Activated CD8-positive, alpha-beta memory T cell treated with anti-CD3 and anti-CD28 coated beads for 36 hours (primary cell): ENCODE data around the gene MLH1. TPM values are rescaled to one million over a fixed set of nuclear protein-coding genes. Genes with fewer than 3 reads are reported as not detected.
"Not testable (repeated sequence)": the region's sequence is repeated elsewhere in the genome, so short reads cannot be mapped to it uniquely, and the experiment has no call there.

ENCODE experiments used
- CTCF ChIA-PET: fragments of 350-600 bp; sonication (Branson Sonifier 250); formaldehyde crosslinking; loops from one replicate; lab custom pipeline; 2021; ENCODE audit warnings: antibody characterized with exemption; lab: Charles Lee
- POLR2A ChIA-PET: fragments of 350-600 bp; sonication (Branson Sonifier 250); formaldehyde crosslinking; loops from one replicate; lab custom pipeline; 2021; ENCODE audit warnings: antibody characterized with exemption; lab: Charles Lee
- total RNA-seq, 2 experiments: library from RNA; stranded (reverse); gene quantifications; one replicate each; pipeline ENCODE4 v1.2.3, GENCODE V29; 2021

Gene MLH1
- 10 to 100 TPM; 70.1 to 77.8 TPM for total RNA-seq

DNA sequence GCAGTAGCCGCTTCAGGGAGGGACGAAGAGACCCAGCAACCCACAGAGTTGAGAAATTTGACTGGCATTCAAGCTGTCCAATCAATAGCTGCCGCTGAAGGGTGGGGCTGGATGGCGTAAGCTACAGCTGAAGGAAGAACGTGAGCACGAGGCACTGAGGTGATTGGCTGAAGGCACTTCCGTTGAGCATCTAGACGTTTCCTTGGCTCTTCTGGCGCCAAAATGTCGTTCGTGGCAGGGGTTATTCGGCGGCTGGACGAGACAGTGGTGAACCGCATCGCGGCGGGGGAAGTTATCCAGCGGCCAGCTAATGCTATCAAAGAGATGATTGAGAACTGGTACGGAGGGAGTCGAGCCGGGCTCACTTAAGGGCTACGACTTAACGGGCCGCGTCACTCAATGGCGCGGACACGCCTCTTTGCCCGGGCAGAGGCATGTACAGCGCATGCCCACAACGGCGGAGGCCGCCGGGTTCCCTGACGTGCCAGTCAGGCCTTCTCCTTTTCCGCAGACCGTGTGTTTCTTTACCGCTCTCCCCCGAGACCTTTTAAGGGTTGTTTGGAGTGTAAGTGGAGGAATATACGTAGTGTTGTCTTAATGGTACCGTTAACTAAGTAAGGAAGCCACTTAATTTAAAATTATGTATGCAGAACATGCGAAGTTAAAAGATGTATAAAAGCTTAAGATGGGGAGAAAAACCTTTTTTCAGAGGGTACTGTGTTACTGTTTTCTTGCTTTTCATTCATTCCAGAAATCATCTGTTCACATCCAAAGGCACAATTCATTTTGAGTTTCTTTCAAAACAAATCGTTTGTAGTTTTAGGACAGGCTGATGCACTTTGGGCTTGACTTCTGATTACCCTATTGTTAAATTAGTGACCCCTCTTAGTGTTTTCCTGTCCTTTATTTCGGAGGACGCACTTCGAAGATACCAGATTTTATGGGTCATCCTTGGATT, at the start of gene MLH1:
MLH1 (plus strand) TSS at position 193 of the 958 bp plus-strand sequence; CDS start at position 223, 30 bp downstream.
- POLR2A ChIA-PET = interaction anchor here (0.6 to 3.0 kb wide), 6 partner anchors 20 to 219 kb away, joined by 3 to 13 read pairs (median 6); partner anchors contain the start of gene TRANK1
- CTCF ChIA-PET = interaction anchor here (1.1 to 1.2 kb wide), 2 partner anchors 35 to 117 kb away, joined by 3 read pairs; no protein-coding TSS in a partner anchor

DNA sequence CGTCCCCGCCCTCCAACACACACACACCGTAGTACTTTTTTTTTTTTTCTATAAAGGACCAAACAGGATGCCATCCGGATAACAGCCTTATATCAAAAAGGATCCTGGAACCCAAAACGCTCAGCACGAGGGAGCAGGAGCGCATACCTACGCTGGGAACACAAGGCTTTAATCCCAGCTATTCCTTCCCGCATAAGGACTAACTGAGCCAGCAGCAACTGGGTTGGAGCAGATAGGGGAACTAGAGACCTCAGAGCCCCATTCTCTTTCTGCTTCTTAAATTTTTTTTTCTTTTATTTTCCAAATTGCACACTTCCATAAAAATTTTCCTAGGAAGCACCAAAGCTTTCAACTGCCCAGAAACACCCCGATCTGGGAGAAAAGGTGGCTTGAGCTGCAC, 49.7 kb upstream of the MLH1 start:
- POLR2A ChIA-PET = interaction anchor here (0.5 to 1.8 kb wide), 2 partner anchors 32 to 50 kb away, joined by 3 to 6 read pairs; partner anchors contain the start of genes EPM2AIP1 and MLH1
- CTCF ChIA-PET = interaction anchor here (1.1 kb wide), 1 partner anchor 15 kb away, joined by 4 read pairs; no protein-coding TSS in a partner anchor

DNA sequence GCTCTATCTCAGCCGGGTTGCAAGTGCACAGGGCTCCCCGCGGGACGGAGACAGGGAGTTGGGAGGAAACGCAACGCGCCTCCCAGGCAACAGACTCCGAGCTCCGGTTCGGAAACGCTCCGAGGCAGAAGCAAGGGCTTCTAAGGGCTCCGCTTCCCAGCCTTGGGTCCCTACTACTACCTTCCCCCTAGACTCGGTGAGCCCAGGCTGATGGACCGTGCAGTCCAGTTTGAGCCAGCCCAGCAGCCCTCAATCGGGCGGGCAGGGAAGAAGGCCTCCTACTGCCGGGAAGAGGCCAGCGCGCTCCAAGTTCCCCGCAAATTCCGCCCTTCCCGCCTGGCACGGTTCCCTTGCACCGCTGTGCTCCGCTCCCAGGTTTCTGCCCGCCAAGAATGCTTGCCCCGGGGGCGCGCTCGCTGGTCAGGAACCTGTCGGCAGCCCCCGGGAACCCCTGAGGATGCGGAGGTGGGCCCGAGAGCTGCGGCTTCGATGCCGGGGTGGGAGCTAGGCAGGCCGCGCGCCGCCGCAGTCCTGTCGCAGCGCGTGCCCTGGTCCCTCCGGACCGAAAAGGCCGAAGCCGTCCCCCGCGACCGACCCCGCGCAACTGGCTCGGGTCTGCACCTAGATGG, 49.2 kb upstream of the MLH1 start:
- CTCF ChIA-PET = interaction anchor here (0.7 to 1.1 kb wide), 2 partner anchors 9 to 15 kb away, joined by 3 to 4 read pairs; no protein-coding TSS in a partner anchor
- POLR2A ChIA-PET = interaction anchor here (0.5 to 1.8 kb wide), 2 partner anchors 32 to 49 kb away, joined by 3 to 6 read pairs; partner anchors contain the start of genes EPM2AIP1 and MLH1

DNA sequence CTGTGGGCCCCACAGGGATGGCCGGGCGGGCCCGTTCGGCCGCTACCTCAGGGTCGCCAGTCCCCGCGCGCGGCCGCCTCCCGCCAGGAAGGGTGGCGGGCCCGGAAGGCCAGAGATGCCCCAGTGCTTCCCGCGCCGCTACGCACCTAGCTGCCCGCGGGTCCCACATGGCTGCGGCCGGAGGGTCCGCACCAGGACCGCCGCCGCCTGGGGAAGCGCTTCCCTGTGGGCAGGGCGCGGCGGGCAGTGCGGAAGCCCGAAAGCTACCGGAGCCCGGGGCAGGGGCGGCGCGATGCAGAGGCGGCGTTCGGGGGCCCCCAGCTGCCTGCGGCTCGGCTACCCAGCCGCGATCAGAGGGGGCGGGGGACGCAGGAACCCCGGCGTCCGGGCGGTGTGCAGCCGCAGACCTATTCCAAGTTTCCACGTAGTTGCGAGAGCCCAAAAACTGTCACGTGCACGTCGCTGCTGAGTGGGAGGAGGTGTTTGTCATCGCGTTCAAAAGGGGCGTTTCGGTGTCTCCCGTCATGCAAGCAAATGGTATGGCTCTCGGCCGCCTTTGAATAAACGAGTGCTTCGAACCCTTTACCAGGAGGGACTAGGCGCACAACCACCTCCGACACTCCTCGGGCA, 48.6 kb upstream of the MLH1 start, which contains the start of gene TRANK1:
TRANK1 (minus strand) TSS at position 414 of the 630 bp plus-strand sequence; CDS start at position 169, 245 bp downstream.
- CTCF ChIA-PET = interaction anchor here (0.7 to 1.2 kb wide), 4 partner anchors 9 to 21 kb away, joined by 3 to 4 read pairs (median 4); no protein-coding TSS in a partner anchor
- POLR2A ChIA-PET = interaction anchor here (1.8 kb wide), 1 partner anchor 48 kb away, joined by 6 read pairs; the partner anchor contains the start of genes EPM2AIP1 and MLH1

DNA sequence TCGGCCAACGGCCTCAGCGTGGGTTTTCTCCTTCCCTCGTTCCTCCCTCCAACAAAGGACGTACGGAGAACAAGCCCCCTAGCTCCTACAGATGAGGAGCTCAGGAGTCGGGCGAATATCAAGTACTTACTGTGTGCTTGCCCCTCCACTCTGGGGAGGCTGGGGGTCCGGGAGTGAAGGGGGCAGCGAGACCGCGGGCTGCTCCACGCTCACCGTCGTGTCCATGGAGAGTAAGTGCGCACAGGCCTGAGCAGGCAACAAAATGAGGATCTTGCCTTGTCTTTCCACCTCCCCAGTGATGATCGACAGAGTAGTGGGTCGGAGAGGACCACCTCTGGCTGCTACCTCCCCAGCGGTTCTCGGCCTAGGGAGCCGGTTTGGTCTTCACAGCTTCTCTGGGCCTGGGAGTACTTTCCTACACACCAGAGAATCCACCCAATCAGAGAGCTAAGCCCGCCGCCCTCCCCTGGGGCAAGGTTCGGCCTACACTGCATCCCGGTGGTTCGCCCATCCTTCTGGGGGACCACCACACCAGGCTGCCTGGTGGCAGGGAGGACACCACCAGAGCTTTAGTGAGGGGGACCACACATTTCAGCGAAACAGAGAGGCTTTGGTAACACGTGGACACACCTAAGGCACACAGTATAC, 47.9 kb upstream of the MLH1 start:
- ChIA-PET CTCF (interaction anchor here (0.8 to 1.2 kb wide), 2 partner anchors 13 to 22 kb away, joined by 4 read pairs; no protein-coding TSS in a partner anchor), POLR2A (interaction anchor here (1.8 kb wide), 1 partner anchor 48 kb away, joined by 6 read pairs; the partner anchor contains the start of genes EPM2AIP1 and MLH1)

DNA sequence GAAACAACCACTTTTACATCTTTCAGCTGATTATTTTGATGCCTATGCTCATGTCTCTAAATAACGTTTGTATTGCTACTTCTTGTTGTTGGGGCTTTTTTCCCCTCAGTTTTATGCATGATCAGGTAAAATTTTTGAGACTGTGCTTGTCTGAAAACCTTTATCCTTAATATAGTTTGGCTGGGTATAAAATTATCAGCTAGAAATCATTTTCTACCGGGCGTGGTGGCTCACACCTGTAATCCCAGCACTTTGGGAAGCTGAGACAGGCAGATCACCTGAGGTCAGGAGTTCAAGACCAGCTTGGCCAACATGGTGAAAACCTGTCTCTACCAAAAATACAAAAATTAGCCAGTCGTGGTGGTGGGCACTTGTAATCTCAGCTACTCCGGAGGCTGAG, 45.5 kb upstream of the MLH1 start:
- CTCF ChIA-PET = interaction anchor here (1.0 kb wide), 1 partner anchor 11 kb away, joined by 5 read pairs; no protein-coding TSS in a partner anchor
- POLR2A ChIA-PET = interaction anchor here (0.6 to 0.7 kb wide), 3 partner anchors 30 to 65 kb away, joined by 3 read pairs; no protein-coding TSS in a partner anchor

DNA sequence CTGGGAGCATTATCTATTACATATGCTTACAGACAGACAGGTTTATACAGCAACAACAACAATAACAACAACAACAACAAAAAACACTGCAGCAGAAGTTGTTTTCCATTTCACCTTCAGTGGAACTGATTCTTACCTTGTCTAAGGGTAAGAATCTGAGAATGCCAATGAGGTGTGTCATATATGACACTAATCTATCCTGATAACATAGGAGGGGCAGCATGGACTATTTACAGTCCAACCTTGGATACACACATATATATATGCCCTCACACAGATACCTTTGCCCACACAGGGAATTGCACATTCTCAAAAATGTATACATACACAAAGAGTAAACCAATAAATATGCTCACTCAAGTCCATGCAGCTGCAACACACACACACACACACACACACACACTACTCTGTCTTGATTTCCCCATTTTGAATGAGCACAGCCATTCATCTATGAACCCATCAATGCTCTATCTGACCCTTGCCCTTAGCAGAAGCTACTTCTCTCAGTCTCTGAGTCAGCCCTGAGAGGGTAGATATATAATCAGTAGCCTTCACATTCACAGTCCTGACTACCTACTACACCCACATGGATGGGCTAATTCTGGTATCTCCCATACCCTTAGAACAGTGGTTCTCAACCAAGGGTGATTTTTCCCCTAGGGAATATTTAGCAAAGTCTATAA, 38.7 kb upstream of the MLH1 start:
- ChIA-PET CTCF (no interaction called here), POLR2A (no interaction called here)

DNA sequence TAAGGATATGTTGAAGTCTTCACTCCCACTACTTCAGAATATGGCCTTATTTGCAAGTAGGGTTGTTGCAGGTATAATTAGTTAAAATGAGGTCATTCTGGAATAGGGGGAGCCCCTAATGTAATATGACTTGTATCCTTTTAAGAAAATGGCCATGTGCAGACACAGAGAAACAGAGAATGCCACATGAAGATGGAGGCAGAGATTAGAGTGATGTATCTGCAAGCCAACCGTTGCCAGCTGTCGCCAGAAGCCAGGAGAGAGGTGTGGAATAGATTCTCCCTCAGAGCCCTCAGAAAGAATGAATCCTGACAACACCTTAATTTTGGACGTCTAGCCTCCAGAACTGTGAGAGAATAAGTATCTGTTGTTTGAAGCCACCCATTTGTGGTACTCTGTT, 37.2 kb upstream of the MLH1 start:
- POLR2A ChIA-PET = no interaction called here
- CTCF ChIA-PET = interaction anchor here (0.6 kb wide), 1 partner anchor 162 kb away, joined by 3 read pairs; no protein-coding TSS in a partner anchor

DNA sequence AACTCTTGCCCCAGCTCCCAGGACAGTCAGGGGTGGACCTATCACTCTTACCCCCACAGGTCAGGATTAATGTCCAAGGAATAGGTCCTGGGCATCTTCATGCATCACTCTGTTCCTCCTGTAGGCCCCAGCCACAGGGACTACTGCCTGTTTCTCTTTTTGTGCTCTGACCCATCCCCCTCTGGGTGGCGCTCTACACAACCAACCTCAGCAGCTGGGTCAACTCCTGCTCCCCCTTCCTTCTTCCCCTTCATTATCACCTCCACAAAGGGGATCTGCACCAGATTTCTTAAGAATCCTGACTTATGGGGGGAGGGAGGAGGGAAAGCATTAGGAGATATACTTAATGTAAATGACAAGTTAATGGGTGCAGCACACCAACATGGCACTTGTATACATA, 36.3 kb upstream of the MLH1 start:
- CTCF ChIA-PET = interaction anchor here (2.1 kb wide), 1 partner anchor 82 kb away, joined by 4 read pairs; no protein-coding TSS in a partner anchor
- POLR2A ChIA-PET = no interaction called here

DNA sequence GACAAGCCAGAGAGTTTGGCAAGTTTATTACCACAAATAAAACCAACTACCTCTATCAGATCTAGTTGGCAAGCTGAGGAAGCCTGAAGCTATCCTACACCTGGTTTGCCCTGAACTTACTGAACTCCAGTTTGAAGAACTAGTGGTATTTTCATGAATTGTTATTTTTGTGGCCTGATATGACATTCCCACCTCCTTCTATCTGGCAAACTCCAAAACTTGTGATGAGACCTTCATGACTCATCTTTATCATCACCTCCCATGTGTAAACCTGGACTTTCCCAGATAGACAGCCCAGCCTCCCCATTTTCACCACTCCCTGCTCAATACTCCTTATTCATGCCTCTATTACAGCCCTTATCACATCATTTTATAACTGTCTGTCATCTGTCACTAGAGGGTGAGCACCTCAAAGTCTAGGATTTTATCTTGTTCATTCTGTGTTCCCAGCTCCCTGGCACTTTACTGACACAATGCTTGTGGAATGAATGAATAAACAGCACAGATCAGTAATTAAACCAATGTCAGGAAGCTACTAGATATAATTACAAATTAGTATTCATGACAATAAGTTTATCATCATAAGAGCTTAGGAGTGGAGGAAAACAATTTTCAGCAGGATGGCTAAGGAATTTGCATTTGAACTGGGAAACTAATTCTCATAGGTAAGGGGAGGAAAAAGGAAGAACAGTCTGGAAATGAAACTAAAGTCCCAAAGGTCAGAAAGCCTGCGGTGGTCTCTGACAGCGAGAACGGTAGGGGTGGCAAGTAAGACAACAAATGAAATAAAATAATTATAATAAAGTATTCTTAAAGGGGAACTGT, 35.2 kb upstream of the MLH1 start:
- ChIA-PET POLR2A (interaction anchor here (1.0 to 1.1 kb wide), 3 partner anchors 35 to 82 kb away, joined by 3 to 4 read pairs (median 3); partner anchors contain the start of genes EPM2AIP1 and MLH1), CTCF (interaction anchor here (0.7 to 2.6 kb wide), 18 partner anchors 8 to 260 kb away, joined by 3 to 9 read pairs (median 4); partner anchors contain the start of gene EPM2AIP1)

DNA sequence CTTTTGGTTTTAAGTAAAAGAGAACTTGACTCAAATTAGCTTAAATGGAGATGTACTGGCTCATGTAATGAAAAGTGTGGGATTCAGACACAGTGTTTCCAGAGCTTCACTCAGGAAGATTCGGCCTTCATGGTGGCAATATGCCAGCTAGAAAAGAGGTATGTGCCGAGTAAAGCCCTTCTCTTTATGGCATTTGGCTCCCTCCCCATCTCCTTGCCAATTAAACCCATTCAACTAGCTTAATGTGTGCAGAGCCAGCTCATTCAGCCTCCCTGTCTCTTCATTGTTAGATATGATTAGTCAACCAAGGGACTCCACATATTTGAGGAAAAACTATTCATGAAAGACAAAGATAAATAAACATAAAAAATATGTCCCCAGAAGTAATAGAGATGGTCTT, 33.5 kb upstream of the MLH1 start:
- ChIA-PET POLR2A (no interaction called here), CTCF (interaction anchor here (0.6 to 2.6 kb wide), 8 partner anchors 43 to 187 kb away, joined by 3 to 9 read pairs (median 3); no protein-coding TSS in a partner anchor)

DNA sequence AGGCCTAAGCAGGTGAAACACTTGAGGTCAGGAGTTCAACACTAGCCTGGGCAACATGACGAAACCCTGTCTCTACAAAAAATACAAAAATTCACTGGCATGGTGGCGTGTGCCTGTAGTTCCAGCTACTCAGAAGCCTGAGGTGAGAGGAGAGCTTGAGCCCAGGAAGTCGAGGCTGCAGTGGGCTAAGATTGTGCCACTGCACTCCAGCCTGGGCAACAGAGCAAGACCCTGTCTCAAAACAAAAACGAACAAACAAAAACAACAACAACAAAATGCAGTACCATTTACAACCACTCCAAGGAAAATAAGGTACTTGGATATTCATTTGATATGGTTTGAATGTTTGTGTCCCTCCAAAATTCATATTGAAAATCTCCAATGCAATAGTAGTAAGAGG, 32.8 kb upstream of the MLH1 start:
- CTCF ChIA-PET = interaction anchor here (0.7 to 2.6 kb wide), 2 partner anchors 44 to 92 kb away, joined by 4 to 9 read pairs; no protein-coding TSS in a partner anchor
- POLR2A ChIA-PET = no interaction called here

DNA sequence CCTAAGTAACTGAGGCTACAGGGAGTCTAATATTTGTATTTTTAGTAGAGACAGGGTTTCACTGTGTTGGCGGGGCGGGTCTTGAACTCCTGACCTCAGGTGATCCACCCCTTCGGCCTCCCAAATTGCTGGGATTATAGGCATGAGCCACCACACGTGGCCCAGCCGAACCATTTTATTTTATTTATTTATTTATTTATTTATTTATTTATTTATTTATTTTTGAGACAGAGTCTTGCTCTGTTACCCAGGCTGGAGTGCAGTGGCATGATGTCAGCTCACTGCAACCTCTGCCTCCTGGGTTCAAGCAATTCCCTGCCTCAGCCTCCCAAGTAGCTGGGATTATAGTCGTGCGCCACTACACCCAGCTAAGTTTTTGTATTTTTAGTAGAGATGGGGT, 30.3 kb upstream of the MLH1 start:
- CTCF ChIA-PET, POLR2A ChIA-PET: not testable (repeated sequence)

DNA sequence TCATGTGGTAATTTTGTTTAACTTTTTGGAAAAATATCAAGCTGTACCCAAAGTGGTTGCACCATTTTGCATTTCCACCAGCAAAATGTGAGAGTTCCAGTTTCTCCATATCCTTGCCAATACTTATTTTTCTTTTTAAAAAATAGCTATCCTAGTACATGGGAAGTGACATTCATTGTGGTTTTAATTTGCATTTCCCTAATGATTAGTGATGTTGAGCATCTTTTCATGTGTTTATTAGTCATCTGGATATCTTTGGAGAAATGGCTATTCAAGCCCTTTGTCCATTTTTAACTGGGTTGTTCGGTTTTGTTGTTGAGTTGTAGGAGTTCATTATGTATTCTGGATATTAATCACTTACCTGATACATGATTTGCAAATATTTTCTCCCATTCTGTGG, 29.0 kb upstream of the MLH1 start:
- ChIA-PET POLR2A (no interaction called here), CTCF (no interaction called here)

DNA sequence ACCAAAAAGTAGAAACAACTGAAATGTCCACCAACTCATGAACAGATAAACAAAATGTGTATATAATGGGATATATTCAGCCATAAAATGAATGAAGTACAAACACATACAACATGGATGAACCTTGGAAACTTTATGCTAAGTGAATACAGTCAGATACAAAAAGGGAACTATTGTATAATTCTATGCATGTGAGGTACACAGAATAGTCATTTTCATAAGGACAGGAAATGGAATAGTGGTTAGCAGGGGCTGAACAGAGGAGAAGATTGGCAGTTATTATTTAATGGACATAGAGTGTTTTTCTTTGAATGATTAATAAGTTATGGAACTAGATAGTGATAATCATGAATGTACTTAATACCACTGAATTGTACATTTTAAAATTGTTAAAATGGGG, 28.5 kb upstream of the MLH1 start:
- POLR2A ChIA-PET = no interaction called here
- CTCF ChIA-PET = no interaction called here

DNA sequence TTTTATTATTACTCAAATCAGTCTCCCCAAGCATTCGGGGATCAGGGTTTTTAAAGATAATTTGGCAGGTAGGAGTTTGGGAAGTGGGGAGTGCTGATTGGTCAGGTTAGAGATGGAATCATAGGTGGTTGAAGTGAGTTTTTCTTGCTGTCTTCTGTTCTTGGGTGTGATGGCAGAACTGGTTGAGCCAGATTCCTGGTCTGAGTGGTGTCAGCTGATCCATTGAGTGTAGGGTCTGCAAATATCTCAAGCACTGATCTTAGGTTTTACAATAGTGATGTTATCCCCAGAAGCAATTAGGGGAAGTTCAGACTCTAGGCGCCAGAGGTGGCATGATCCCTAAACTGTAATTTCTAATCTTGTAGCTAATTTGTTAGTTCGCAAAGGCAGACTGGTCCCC, 27.9 kb upstream of the MLH1 start:
- ChIA-PET POLR2A (no interaction called here), CTCF (no interaction called here)
